ENCODE data around the gene PSMA6. TPM values are rescaled to one million over a fixed set of nuclear protein-coding genes. Genes with fewer than 3 reads are reported as not detected.

The PSMA6 gene
- total and polyA plus RNA-seq, 2 of the 8 experiments (the other 6 are each of a cell fraction or from before 2014, with no cell fraction given) = 180 to 238 TPM

GRCh38 chr14:35339761-35340406 is 47.7 kb downstream of the PSMA6 start:
- no peaks in the 10 kb centered on the region for H3K79me1 ChIP-seq (ENCODE audit: low read depth, low read length)
- H2AK5ac ChIP-seq (ENCODE audit: low read depth, low read length) = no peak overlapping the region
- no peak overlapping the region for H2BK20ac ChIP-seq (ENCODE audit: low read length)
- H4K5ac ChIP-seq (ENCODE audit: insufficient read length, low read depth, low read length) = no peak overlapping the region
- POLR2A ChIA-PET (ENCODE audit: partially characterized antibody) = interaction anchor here (1.3 kb wide), 1 partner anchor 8 kb away, joined by 3 read pairs; no protein-coding TSS in a partner anchor
- H3K18ac ChIP-seq (ENCODE audit: extremely low read depth, low read length) = no peak overlapping the region
- no peak for TF ChIP-seq CBX8 (IDR thresholded peaks at IDR 0.05; ENCODE audit: borderline replicate concordance, low read depth, low read length)
- TF ChIP-seq CBX5 (IDR thresholded peaks at IDR 0.05; ENCODE audit: low read depth, low read length) = no peak
- no peak for TF ChIP-seq CTBP2 (IDR thresholded peaks at IDR 0.05; ENCODE audit: borderline replicate concordance, insufficient read depth, insufficient read length, low read length)
- no peak for TF ChIP-seq CHD1 (IDR thresholded peaks at IDR 0.05; ENCODE audit: low read depth, low read length)
- TF ChIP-seq PHF8 (conservative IDR thresholded peaks at IDR 0.05; ENCODE audit: low read depth, low read length) = no peak
- no peak for TF ChIP-seq CEBPB (IDR thresholded peaks at IDR 0.05; ENCODE audit: low read depth, low read length)
- no peak for TF ChIP-seq EP300 (IDR thresholded peaks at IDR 0.05; ENCODE audit: borderline replicate concordance in 1 of 2, low read depth in 2 of 2, low read length in 2 of 2)
- no peak for TF ChIP-seq TAF7 (optimal IDR thresholded peaks at IDR 0.05; ENCODE audit: borderline replicate concordance, low read depth, low read length)
- TF ChIP-seq GTF2F1 (IDR thresholded peaks at IDR 0.05; ENCODE audit: borderline replicate concordance, low read depth, low read length) = no peak
- TF ChIP-seq, protein P1, sequence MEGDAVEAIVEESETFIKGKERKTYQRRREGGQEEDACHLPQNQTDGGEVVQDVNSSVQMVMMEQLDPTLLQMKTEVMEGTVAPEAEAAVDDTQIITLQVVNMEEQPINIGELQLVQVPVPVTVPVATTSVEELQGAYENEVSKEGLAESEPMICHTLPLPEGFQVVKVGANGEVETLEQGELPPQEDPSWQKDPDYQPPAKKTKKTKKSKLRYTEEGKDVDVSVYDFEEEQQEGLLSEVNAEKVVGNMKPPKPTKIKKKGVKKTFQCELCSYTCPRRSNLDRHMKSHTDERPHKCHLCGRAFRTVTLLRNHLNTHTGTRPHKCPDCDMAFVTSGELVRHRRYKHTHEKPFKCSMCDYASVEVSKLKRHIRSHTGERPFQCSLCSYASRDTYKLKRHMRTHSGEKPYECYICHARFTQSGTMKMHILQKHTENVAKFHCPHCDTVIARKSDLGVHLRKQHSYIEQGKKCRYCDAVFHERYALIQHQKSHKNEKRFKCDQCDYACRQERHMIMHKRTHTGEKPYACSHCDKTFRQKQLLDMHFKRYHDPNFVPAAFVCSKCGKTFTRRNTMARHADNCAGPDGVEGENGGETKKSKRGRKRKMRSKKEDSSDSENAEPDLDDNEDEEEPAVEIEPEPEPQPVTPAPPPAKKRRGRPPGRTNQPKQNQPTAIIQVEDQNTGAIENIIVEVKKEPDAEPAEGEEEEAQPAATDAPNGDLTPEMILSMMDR (IDR thresholded peaks at IDR 0.05; ENCODE audit: control extremely low read depth in 1 of 3, insufficient read depth in 1 of 3, low read depth in 1 of 3, low read length in 3 of 3) = no peak
- CTCF ChIA-PET (ENCODE audit: partially characterized antibody) = interaction anchor here (0.6 to 1.1 kb wide), 5 partner anchors 13 to 195 kb away, joined by 3 read pairs; no protein-coding TSS in a partner anchor
- no peak overlapping the region for H3K9ac ChIP-seq (replicated peaks in 1 of 4; ENCODE audit: extremely low read depth in 1 of 4, low read depth in 3 of 4, low read length in 3 of 4)
- no peak overlapping the region for H3K4me2 ChIP-seq (ENCODE audit: insufficient read depth in 1 of 2, low read depth in 2 of 2, low read length in 2 of 2)
- H2BK120ac ChIP-seq (replicated peaks; ENCODE audit: low read depth, low read length) = no peak overlapping the region
- H3K23me2 ChIP-seq (ENCODE audit: low read depth, low read length) = no peaks in the 10 kb centered on the region
- H3K27me3 ChIP-seq (replicated peaks in 1 of 4; ENCODE audit: control insufficient read depth in 3 of 4, extremely low read depth in 1 of 4, insufficient read depth in 3 of 4, low read length in 3 of 4) = no peaks in the 10 kb centered on the region
- no peak overlapping the region for H2BK12ac ChIP-seq (ENCODE audit: low read depth, low read length)
- no peak overlapping the region for H4K8ac ChIP-seq (ENCODE audit: extremely low read depth, insufficient read depth, low read length)
- no peak overlapping the region for H3K4me3 ChIP-seq (ENCODE audit: extremely low read depth in 1 of 4, insufficient read depth in 2 of 4, low read depth in 3 of 4, low read length in 4 of 4)
- no peak overlapping the region for H4K91ac ChIP-seq (replicated peaks; ENCODE audit: insufficient read length, low read length)
- H2AFZ ChIP-seq (ENCODE audit: low read length) = no peak overlapping the region
- no peak overlapping the region for H3K14ac ChIP-seq (ENCODE audit: insufficient read length)
- no peak overlapping the region for H3K27ac ChIP-seq (ENCODE audit: low read depth, low read length)
- no peaks in the 10 kb centered on the region for H3K79me2 ChIP-seq (ENCODE audit: control insufficient read depth in 1 of 2, insufficient read depth in 2 of 2, low read length in 2 of 2)
- H3K56ac ChIP-seq (replicated peaks; ENCODE audit: insufficient read length, low read depth, low read length) = no peak overlapping the region
- no peak overlapping the region for H3K23ac ChIP-seq (ENCODE audit: insufficient read length)
- no peak overlapping the region for H2BK15ac ChIP-seq (ENCODE audit: low read length)
- no peaks in the 10 kb centered on the region for H3K9me3 ChIP-seq (ENCODE audit: insufficient read depth in 2 of 2, low read depth in 1 of 2, low read length in 1 of 2)
- no peak overlapping the region for H2BK5ac ChIP-seq (ENCODE audit: low read depth, low read length)
- 95% methylated on average over 11 of the region's 12 CpGs; no CpG with 5 or more reads in 1 of the 2 experiments for WGBS, 2 experiments (ENCODE audit: extremely low coverage in 1 of 2, insufficient coverage in 1 of 2, insufficient read length in 1 of 2, insufficient replicate concordance in 2 of 2, low coverage in 1 of 2, low lambda C conversion rate in 2 of 2, missing lambda C conversion rate in 1 of 2)
- FAIRE-seq (no peak), DNase-seq (ENCODE audit: low read depth in 1 of 2, low spot score in 2 of 2) (no peak)
- peaks cover 3 to 28% (median 19%) of the 10 kb centered on the region in 4 experiments for H3K4me1 ChIP-seq (replicated peaks in 1 of 4; ENCODE audit: control insufficient read depth in 3 of 4, insufficient read depth in 4 of 4, low read length in 3 of 4)
- H3K36me3 ChIP-seq (ENCODE audit: control insufficient read depth in 2 of 4, insufficient read depth in 4 of 4, low read length in 3 of 4) = no peaks in the 10 kb centered on the region
- H3K4ac ChIP-seq (replicated peaks; ENCODE audit: insufficient read length, low read depth, low read length) = no peak overlapping the region
- no peaks in the 10 kb centered on the region for H4K20me1 ChIP-seq (replicated peaks in 1 of 2; ENCODE audit: control insufficient read depth in 1 of 2, insufficient read depth in 2 of 2, low read length in 2 of 2)
